Mammary epithelial cell (primary cell): ENCODE results near the gene JCAD.

Experiments used
- EZH2 ChIP-seq: IDR thresholded peaks from 2 replicates; pipeline ENCODE4 v1.6.1; 2012; ENCODE audit warnings: low read length, inconsistent platforms, borderline replicate concordance
- TF ChIP-seq, protein P1 (sequence below), 2 donors: IDR thresholded peaks in 1 of 2; conservative IDR thresholded peaks in 1 of 2; 2 replicates each; pipeline ENCODE4 v1.5.1; 2011 to 2012; ENCODE audit warnings: inconsistent platforms in 2 of 2, low read length in 2 of 2, mild to moderate bottlenecking in 2 of 2, control low read depth in 1 of 2, low read depth in 1 of 2; ENCODE audit not compliant: insufficient read depth in 1 of 2; ENCODE audit errors: extremely low read depth in 1 of 2

DNA sequence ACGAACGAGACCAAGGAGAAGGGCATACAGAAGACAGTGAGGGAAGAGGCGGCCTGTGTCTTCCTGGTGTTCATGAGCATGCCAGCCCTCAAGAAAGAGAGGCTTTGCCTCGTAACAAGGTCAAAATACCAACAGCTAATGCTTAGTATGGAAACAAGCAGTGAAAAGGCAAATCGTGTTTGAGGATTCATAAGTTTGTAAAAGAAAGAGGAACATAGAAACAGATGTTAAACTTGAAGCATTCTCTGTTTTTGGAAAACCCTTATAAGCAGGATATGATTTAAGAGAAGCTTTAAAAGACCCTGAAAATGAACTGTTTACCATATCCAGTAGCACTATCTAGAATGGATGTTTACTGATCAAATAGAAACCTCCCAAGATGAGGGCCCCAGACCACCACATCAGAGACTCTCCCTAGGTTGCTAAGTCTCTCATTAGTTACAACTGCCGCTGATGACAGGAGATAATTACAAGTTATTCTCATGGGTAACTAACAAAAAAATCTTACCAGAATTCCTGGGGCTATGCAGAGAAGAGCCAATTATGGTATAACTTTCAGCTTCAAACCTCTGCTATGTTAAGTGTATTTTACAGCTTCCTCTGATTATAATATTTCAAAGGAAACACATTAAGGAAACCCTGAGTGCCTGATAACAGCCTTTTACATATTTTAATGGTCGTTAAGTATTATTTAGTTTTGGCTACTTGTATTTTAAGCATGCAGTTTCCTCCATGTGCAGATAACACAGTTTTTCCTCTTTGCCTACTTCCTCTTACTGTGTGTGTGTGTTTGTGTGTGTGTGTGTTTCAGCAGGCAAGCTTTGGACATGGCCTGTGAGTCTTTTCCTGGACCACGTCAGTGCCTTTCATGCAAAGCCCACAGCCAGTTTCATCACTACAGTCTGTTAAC is 17.9 kb downstream of the JCAD start:
- TF ChIP-seq, protein P1, sequence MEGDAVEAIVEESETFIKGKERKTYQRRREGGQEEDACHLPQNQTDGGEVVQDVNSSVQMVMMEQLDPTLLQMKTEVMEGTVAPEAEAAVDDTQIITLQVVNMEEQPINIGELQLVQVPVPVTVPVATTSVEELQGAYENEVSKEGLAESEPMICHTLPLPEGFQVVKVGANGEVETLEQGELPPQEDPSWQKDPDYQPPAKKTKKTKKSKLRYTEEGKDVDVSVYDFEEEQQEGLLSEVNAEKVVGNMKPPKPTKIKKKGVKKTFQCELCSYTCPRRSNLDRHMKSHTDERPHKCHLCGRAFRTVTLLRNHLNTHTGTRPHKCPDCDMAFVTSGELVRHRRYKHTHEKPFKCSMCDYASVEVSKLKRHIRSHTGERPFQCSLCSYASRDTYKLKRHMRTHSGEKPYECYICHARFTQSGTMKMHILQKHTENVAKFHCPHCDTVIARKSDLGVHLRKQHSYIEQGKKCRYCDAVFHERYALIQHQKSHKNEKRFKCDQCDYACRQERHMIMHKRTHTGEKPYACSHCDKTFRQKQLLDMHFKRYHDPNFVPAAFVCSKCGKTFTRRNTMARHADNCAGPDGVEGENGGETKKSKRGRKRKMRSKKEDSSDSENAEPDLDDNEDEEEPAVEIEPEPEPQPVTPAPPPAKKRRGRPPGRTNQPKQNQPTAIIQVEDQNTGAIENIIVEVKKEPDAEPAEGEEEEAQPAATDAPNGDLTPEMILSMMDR (conservative IDR thresholded peaks at IDR 0.05 in 1 of 2, IDR thresholded peaks at IDR 0.05 in 1 of 2; ENCODE audit: extremely low read depth in 1 of 2, insufficient read depth in 1 of 2, low read depth in 1 of 2, low read length in 2 of 2), result no peak
- no peak for TF ChIP-seq EZH2
